Measurements from ENCODE around the gene SGPP1.

Gene SGPP1

DNA sequence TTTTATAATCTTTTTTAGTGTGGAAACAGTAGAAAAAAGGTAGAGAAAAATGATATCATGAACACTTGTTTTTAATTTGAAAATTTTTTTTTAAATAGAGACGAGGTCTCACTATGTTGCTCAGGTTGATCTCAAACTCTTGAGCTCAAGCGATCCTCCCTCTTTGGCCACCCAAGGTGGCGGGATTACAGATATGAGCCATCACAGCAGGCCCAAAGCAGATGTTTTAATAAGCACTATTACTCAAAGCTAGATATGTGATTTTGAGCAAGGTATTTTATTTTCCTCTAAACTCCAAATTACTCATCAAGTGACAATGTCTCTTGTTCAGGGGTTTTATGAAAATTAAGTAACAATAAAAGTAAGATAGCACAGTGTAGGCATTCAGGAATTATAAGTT lies 75.5 kb downstream of the SGPP1 start:
- TF ChIP-seq, protein P1, sequence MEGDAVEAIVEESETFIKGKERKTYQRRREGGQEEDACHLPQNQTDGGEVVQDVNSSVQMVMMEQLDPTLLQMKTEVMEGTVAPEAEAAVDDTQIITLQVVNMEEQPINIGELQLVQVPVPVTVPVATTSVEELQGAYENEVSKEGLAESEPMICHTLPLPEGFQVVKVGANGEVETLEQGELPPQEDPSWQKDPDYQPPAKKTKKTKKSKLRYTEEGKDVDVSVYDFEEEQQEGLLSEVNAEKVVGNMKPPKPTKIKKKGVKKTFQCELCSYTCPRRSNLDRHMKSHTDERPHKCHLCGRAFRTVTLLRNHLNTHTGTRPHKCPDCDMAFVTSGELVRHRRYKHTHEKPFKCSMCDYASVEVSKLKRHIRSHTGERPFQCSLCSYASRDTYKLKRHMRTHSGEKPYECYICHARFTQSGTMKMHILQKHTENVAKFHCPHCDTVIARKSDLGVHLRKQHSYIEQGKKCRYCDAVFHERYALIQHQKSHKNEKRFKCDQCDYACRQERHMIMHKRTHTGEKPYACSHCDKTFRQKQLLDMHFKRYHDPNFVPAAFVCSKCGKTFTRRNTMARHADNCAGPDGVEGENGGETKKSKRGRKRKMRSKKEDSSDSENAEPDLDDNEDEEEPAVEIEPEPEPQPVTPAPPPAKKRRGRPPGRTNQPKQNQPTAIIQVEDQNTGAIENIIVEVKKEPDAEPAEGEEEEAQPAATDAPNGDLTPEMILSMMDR (conservative IDR thresholded peaks at IDR 0.05; ENCODE audit: low read depth, low read length) = no peak
- H3K4me3 ChIP-seq (ENCODE audit: low read length) = no peak overlapping the region
- DNase-seq (ENCODE audit: low read depth) = no peak

DNA sequence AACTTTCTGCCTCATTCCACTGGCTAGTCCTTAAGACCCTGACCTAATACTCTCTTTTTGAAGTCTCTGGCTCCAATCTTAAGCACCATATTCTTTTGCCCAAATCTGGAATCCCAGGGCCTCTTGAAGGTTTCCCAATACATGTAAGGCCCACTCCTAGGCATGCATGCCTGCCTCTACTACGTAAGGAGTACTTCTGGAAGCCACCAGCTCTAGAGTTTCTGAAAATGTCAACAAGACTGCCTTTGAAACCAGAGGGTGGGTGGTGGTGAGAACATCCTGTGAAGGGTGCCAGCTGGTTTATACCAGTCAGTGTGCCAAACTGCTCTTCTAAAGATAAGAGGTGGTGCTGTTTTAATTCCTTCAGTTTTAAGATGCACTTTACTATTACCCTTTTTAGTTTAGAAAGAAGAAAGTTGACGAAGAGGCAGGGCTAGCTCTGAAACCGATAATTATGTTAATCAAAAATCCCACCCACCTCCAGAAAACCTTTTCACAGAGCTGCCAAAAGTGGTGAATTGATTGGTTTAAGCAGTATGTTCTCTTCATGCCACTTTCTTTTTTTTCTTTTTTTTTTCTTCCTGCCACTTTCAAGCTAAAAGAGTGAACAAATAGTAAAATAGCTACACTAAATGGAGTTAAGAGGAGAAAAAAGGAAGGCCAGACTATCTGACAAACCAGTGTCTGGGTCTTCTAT lies 77.5 kb downstream of the SGPP1 start:
- TF ChIP-seq, protein P1 (conservative IDR thresholded peaks at IDR 0.05; ENCODE audit: low read depth, low read length) = no peak
- no peak overlapping the region for H3K4me3 ChIP-seq (ENCODE audit: low read length)
- DNase-seq (ENCODE audit: low read depth) = no peak

DNA sequence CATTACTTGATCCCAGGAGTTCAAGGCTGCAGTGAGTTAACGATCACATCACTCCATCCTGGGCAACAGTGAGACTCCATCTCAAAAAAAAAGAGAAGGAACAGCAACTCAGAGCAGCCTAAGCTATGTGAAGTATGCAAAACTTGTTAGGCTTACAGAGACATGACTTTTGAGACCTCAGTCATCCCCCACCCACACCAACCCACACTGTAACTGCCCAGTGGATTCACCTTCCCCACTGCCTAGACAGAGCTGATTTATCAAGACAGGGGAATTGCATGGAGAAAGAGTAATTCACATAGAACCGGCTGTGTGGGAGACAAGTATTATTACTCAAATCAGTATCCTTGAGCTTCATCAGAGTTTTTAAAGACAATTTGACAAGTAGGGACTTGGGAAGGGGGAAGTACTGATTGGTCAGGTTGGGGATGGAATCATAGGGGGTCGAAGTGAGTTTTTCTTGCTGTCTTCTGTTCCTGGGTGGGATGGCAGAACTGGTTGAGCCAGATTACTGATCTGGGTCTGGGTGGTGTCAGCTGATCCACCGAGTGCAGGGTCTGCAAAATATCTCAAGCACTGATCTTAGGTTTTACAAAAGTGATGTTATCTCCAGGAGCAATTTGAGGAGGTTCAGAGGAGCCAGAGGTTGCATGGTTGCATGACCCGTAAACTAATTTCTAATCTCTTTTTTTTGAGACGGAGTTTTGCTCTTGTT lies 80.0 kb downstream of the SGPP1 start:
- TF ChIP-seq, protein P1 (conservative IDR thresholded peaks at IDR 0.05; ENCODE audit: low read depth, low read length) = no peak
- no peak for DNase-seq (ENCODE audit: low read depth)
- H3K4me3 ChIP-seq (ENCODE audit: low read length) = no peak overlapping the region

DNA sequence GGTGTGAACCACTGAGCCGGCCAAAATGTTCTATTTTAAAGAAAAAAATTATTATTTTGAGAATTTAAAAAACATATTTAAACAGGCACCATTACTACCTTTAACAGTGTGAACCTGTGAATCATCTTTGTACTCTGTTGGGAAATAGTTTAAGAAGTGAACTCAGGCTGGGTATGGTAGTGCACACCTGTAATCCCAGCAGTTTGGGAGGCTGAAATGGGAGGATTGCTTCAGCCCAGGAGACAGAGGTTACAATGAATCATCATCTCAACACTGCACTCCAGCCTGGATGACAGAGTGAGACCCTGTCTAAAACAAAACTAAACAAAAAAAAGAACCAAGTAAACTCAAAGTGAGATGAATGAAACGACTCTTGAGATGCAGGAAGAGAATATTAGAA lies 83.1 kb downstream of the SGPP1 start:
- TF ChIP-seq, protein P1 (conservative IDR thresholded peaks at IDR 0.05; ENCODE audit: low read depth, low read length) = no peak
- no peak for DNase-seq (ENCODE audit: low read depth)
- no peak overlapping the region for H3K4me3 ChIP-seq (ENCODE audit: low read length)

DNA sequence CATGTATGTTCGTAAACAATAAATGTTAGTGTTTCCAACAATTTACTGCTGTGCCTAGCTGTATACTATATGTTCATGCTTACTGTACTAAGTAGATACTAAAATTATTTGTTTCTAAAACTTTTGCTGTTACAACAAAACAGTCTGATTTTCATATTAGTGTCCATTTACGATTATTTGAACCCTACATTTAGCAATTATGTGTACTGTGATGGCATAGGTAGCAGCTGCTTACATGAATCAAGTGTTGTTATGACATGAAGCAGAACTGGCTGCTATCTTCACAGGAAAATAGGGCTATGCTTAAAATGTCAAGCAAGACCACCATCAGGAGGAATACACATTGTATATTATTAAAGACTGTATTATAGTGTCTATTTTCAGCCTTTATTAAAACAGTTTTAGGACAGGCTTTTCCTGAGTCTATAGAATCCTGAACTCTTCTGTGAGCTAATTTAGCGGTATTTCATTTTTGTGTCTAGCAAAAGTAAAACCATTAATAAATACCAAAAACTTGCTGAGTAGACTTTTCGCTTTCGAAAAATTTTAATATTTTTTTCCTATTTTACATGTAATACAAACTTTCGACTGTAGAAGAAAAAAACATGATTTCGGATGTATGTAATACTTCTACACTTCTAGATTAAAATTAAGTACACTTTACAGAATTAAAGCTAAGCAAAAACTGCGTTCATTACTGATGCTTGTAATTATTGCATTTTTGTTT lies 85.0 kb downstream of the SGPP1 start:
- peak overlapping the region; percentile 78 for H3K4me3 ChIP-seq (ENCODE audit: low read length)
- no peak for DNase-seq (ENCODE audit: low read depth)
- TF ChIP-seq, protein P1 (conservative IDR thresholded peaks at IDR 0.05; ENCODE audit: low read depth, low read length) = no peak

DNA sequence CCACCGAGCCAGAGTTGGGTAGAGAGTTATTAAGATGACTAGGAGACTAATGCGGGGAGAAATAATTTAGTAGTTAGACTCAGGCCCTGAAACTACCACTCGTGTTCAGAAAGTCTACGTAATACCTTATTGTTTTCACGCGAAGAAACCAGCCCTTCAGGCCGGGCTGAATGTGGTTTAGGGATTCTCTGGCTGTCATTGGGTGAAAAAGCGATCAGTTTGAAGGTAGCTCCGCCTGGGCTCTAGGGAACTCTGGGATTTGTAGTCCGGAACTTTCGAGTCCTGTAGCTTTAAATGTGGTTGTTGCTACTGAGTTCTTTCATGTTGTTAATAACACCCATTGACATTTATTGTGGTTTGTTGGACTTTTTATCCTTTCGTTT lies 85.6 kb downstream of the SGPP1 start:
- peak overlapping the region; percentile 78 for H3K4me3 ChIP-seq (ENCODE audit: low read length)
- DNase-seq (ENCODE audit: low read depth) = peak; percentile 87
- TF ChIP-seq, protein P1 (conservative IDR thresholded peaks at IDR 0.05; ENCODE audit: low read depth, low read length) = no peak
